Measurements from ENCODE around the gene CDH5. TPM values are rescaled to one million over a fixed set of nuclear protein-coding genes. Genes with fewer than 3 reads are reported as not detected.
A peak's percentile ranks its signal among the peaks of the same experiment; 100 is the strongest.

Gene CDH5, protein sequence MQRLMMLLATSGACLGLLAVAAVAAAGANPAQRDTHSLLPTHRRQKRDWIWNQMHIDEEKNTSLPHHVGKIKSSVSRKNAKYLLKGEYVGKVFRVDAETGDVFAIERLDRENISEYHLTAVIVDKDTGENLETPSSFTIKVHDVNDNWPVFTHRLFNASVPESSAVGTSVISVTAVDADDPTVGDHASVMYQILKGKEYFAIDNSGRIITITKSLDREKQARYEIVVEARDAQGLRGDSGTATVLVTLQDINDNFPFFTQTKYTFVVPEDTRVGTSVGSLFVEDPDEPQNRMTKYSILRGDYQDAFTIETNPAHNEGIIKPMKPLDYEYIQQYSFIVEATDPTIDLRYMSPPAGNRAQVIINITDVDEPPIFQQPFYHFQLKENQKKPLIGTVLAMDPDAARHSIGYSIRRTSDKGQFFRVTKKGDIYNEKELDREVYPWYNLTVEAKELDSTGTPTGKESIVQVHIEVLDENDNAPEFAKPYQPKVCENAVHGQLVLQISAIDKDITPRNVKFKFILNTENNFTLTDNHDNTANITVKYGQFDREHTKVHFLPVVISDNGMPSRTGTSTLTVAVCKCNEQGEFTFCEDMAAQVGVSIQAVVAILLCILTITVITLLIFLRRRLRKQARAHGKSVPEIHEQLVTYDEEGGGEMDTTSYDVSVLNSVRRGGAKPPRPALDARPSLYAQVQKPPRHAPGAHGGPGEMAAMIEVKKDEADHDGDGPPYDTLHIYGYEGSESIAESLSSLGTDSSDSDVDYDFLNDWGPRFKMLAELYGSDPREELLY
- total RNA-seq (2021), result 0.14 to 0.28 TPM (median 0.14 TPM) in 3 replicates
- Bru-seq, nascent RNA, result percentile 2 among the genes with signal in this experiment
- long read RNA-seq, experiment 1, result 0 reads
- long read RNA-seq, experiment 2, result 0 reads
- long read RNA-seq, experiment 3, result 0 reads

DNA sequence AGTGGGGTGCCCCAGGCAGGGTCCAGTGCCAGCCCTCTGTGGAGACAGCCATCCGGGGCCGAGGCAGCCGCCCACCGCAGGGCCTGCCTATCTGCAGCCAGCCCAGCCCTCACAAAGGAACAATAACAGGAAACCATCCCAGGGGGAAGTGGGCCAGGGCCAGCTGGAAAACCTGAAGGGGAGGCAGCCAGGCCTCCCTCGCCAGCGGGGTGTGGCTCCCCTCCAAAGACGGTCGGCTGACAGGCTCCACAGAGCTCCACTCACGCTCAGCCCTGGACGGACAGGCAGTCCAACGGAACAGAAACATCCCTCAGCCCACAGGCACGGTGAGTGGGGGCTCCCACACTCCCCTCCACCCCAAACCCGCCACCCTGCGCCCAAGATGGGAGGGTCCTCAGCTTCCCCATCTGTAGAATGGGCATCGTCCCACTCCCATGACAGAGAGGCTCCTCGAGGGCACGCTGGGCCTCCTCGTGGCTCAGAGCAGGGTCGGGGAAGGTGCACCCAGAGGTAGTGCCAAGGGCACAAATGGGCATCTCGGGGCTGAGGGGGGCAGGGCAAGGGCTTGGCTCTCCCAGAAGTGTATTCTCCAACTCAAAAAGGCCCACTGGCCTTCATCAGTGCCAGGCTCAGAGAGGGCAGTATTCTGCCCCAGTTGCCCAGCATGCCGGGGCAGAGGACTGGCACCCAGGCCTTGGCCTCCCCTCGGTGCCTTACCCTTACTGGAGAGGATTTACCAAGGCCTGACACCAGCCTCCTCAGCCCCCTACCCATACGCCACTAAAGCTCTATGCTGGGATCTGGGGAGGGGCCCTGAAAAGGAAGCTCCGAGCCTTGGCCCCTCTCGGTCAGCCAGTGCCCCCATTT lies at the start of gene CDH5:
Gene CDH5, plus strand, starts transcription at position 259 of the 867 bp plus-strand sequence. CDS start 12,647 bp downstream, outside the sequence.
- H3K4me1 Mint-ChIP-seq, result peaks cover 44% of the 10 kb centered on the region
- no peaks in the 10 kb centered on the region for H3K9me3 Mint-ChIP-seq
- no peak for DNase-seq (ENCODE audit: low spot score)
- POLR2A ChIA-PET, result no interaction called here
- CTCF ChIA-PET, result interaction anchor here (0.6 to 6.1 kb wide), 10 partner anchors 9 to 464 kb away, joined by 4 to 56 read pairs (median 6); partner anchors contain the start of gene NAE1
- H3K27ac Mint-ChIP-seq, result no peak within 1 kb of the TSS
- H3K27me3 Mint-ChIP-seq (ENCODE audit: low read depth), result no peaks in the 10 kb centered on the region; the same call in 1 of the 2 replicates
- H3K4me3 Mint-ChIP-seq, result no peak within 1 kb of the TSS
- TF ChIP-seq ZBTB21 (CRISPR knock-in tag; IDR thresholded peaks at IDR 0.05; ENCODE audit: borderline replicate concordance) (no peak), KAT7 (CRISPR knock-in tag; IDR thresholded peaks at IDR 0.05; ENCODE audit: borderline replicate concordance) (no peak), ZNF219 (CRISPR knock-in tag; IDR thresholded peaks at IDR 0.05; ENCODE audit: borderline replicate concordance) (no peak), CREM (CRISPR knock-in tag; IDR thresholded peaks at IDR 0.05) (no peak), GTF2I (CRISPR knock-in tag; conservative IDR thresholded peaks at IDR 0.05) (no peak), FOXP1 (CRISPR knock-in tag; IDR thresholded peaks at IDR 0.05; ENCODE audit: borderline replicate concordance) (no peak), GRHL2 (CRISPR knock-in tag; IDR thresholded peaks at IDR 0.05; ENCODE audit: insufficient replicate concordance, severe bottlenecking) (no peak), RELA (CRISPR knock-in tag; IDR thresholded peaks at IDR 0.05; ENCODE audit: borderline replicate concordance) (no peak)
- TF ChIP-seq, protein P1, sequence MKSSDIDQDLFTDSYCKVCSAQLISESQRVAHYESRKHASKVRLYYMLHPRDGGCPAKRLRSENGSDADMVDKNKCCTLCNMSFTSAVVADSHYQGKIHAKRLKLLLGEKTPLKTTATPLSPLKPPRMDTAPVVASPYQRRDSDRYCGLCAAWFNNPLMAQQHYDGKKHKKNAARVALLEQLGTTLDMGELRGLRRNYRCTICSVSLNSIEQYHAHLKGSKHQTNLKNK (CRISPR knock-in tag; IDR thresholded peaks at IDR 0.05), result no peak
- TF ChIP-seq, protein P2, sequence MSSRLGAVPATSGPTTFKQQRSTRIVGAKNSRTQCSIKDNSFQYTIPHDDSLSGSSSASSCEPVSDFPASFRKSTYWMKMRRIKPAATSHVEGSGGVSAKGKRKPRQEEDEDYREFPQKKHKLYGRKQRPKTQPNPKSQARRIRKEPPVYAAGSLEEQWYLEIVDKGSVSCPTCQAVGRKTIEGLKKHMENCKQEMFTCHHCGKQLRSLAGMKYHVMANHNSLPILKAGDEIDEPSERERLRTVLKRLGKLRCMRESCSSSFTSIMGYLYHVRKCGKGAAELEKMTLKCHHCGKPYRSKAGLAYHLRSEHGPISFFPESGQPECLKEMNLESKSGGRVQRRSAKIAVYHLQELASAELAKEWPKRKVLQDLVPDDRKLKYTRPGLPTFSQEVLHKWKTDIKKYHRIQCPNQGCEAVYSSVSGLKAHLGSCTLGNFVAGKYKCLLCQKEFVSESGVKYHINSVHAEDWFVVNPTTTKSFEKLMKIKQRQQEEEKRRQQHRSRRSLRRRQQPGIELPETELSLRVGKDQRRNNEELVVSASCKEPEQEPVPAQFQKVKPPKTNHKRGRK (CRISPR knock-in tag; IDR thresholded peaks at IDR 0.05; ENCODE audit: borderline replicate concordance), result no peak
- TF ChIP-seq, protein P3, sequence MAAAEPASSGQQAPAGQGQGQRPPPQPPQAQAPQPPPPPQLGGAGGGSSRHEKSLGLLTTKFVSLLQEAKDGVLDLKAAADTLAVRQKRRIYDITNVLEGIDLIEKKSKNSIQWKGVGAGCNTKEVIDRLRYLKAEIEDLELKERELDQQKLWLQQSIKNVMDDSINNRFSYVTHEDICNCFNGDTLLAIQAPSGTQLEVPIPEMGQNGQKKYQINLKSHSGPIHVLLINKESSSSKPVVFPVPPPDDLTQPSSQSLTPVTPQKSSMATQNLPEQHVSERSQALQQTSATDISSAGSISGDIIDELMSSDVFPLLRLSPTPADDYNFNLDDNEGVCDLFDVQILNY (CRISPR knock-in tag; IDR thresholded peaks at IDR 0.05), result no peak
- TF ChIP-seq, protein P4, sequence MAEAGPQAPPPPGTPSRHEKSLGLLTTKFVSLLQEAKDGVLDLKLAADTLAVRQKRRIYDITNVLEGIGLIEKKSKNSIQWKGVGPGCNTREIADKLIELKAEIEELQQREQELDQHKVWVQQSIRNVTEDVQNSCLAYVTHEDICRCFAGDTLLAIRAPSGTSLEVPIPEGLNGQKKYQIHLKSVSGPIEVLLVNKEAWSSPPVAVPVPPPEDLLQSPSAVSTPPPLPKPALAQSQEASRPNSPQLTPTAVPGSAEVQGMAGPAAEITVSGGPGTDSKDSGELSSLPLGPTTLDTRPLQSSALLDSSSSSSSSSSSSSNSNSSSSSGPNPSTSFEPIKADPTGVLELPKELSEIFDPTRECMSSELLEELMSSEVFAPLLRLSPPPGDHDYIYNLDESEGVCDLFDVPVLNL (CRISPR knock-in tag; IDR thresholded peaks at IDR 0.05; ENCODE audit: borderline replicate concordance, low read depth), result no peak
- TF ChIP-seq, protein P5, sequence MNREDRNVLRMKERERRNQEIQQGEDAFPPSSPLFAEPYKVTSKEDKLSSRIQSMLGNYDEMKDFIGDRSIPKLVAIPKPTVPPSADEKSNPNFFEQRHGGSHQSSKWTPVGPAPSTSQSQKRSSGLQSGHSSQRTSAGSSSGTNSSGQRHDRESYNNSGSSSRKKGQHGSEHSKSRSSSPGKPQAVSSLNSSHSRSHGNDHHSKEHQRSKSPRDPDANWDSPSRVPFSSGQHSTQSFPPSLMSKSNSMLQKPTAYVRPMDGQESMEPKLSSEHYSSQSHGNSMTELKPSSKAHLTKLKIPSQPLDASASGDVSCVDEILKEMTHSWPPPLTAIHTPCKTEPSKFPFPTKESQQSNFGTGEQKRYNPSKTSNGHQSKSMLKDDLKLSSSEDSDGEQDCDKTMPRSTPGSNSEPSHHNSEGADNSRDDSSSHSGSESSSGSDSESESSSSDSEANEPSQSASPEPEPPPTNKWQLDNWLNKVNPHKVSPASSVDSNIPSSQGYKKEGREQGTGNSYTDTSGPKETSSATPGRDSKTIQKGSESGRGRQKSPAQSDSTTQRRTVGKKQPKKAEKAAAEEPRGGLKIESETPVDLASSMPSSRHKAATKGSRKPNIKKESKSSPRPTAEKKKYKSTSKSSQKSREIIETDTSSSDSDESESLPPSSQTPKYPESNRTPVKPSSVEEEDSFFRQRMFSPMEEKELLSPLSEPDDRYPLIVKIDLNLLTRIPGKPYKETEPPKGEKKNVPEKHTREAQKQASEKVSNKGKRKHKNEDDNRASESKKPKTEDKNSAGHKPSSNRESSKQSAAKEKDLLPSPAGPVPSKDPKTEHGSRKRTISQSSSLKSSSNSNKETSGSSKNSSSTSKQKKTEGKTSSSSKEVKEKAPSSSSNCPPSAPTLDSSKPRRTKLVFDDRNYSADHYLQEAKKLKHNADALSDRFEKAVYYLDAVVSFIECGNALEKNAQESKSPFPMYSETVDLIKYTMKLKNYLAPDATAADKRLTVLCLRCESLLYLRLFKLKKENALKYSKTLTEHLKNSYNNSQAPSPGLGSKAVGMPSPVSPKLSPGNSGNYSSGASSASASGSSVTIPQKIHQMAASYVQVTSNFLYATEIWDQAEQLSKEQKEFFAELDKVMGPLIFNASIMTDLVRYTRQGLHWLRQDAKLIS (CRISPR knock-in tag; IDR thresholded peaks at IDR 0.05; ENCODE audit: borderline replicate concordance), result no peak
- TF ChIP-seq, protein P6, sequence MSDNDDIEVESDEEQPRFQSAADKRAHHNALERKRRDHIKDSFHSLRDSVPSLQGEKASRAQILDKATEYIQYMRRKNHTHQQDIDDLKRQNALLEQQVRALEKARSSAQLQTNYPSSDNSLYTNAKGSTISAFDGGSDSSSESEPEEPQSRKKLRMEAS (CRISPR knock-in tag; IDR thresholded peaks at IDR 0.05), result no peak
- TF ChIP-seq, protein P7, sequence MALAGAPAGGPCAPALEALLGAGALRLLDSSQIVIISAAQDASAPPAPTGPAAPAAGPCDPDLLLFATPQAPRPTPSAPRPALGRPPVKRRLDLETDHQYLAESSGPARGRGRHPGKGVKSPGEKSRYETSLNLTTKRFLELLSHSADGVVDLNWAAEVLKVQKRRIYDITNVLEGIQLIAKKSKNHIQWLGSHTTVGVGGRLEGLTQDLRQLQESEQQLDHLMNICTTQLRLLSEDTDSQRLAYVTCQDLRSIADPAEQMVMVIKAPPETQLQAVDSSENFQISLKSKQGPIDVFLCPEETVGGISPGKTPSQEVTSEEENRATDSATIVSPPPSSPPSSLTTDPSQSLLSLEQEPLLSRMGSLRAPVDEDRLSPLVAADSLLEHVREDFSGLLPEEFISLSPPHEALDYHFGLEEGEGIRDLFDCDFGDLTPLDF (CRISPR knock-in tag; IDR thresholded peaks at IDR 0.05), result no peak
- no peaks in the 10 kb centered on the region for H3K36me3 Mint-ChIP-seq
- ATAC-seq, result no peak

Data from WTC11 (cell line).